LNCAP (cell line): ENCODE data around the gene RANBP17.

Experiments used
- CTCF ChIP-seq: fragments of 450-650 bp; IDR thresholded peaks from 2 replicates; pipeline ENCODE4 v1.5.1; 2017; ENCODE audit warnings: mild to moderate bottlenecking

Gene RANBP17

GRCh38 chr5:171310819-171311321 lies 449.1 kb downstream of the RANBP17 start:
- TF ChIP-seq CTCF: no peak

- TF ChIP-seq CTCF: no peak
Measured at GRCh38 chr5:171311322-171312077, 449.7 kb downstream of the RANBP17 start.

GRCh38 chr5:171312129-171312974 lies 450.5 kb downstream of the RANBP17 start:
- no peak for TF ChIP-seq CTCF

GRCh38 chr5:171313481-171314206 lies 451.8 kb downstream of the RANBP17 start:
- TF ChIP-seq CTCF: no peak

- TF ChIP-seq CTCF: no peak
Measured at GRCh38 chr5:171314728-171315385, 453.0 kb downstream of the RANBP17 start.

- no peak for TF ChIP-seq CTCF
Measured at GRCh38 chr5:171315386-171315891, 453.6 kb downstream of the RANBP17 start.

GRCh38 chr5:171315925-171316257 lies 454.1 kb downstream of the RANBP17 start:
- TF ChIP-seq CTCF: no peak
